ENCODE data around the gene B3GLCT. TPM values are rescaled to one million over a fixed set of nuclear protein-coding genes. Genes with fewer than 3 reads are reported as not detected.

The B3GLCT gene
- total RNA-seq, 1 donor from 2014 or later: 3.0 TPM

DNA sequence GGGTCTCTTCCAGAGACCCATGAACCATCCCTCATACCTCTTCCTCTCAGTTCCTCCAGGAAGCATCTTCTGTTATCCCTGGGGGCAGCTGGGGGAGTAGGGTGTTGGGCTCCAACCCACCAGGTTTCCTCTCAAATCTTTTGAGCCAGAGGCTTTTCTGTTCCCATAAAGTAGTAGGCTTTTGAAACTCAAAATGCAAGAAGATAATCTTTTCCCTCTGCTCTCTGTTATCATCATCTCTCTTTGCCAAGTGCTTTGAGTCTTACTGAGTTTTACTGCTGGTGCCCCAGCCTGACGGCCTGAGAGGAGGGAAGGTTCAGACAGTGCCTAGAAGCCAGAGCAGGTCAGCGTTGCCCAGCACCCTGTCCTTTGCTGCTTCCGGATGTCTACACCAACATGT is 157.2 kb downstream of the B3GLCT start:
- H3K27me3 Mint-ChIP-seq: peaks cover 4% of the 10 kb centered on the region
- peaks cover 24% of the 10 kb centered on the region for H3K9me3 Mint-ChIP-seq
- intact Hi-C loops (cut with micrococcal nuclease): no loop called here
- H3K27ac Mint-ChIP-seq: no peak overlapping the region
- peaks cover 4% of the 10 kb centered on the region for H3K36me3 Mint-ChIP-seq (ENCODE audit: low read depth)
- CTCF ChIA-PET: no interaction called here
- POLR2A ChIA-PET: no interaction called here
- H3K4me3 Mint-ChIP-seq: no peak overlapping the region
- no peaks in the 10 kb centered on the region for H3K4me1 Mint-ChIP-seq
- ATAC-seq (ENCODE audit: low read depth) (no peak), DNase-seq (no peak)
- TF ChIP-seq, protein P1, sequence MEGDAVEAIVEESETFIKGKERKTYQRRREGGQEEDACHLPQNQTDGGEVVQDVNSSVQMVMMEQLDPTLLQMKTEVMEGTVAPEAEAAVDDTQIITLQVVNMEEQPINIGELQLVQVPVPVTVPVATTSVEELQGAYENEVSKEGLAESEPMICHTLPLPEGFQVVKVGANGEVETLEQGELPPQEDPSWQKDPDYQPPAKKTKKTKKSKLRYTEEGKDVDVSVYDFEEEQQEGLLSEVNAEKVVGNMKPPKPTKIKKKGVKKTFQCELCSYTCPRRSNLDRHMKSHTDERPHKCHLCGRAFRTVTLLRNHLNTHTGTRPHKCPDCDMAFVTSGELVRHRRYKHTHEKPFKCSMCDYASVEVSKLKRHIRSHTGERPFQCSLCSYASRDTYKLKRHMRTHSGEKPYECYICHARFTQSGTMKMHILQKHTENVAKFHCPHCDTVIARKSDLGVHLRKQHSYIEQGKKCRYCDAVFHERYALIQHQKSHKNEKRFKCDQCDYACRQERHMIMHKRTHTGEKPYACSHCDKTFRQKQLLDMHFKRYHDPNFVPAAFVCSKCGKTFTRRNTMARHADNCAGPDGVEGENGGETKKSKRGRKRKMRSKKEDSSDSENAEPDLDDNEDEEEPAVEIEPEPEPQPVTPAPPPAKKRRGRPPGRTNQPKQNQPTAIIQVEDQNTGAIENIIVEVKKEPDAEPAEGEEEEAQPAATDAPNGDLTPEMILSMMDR (IDR thresholded peaks at IDR 0.05): no peak

DNA sequence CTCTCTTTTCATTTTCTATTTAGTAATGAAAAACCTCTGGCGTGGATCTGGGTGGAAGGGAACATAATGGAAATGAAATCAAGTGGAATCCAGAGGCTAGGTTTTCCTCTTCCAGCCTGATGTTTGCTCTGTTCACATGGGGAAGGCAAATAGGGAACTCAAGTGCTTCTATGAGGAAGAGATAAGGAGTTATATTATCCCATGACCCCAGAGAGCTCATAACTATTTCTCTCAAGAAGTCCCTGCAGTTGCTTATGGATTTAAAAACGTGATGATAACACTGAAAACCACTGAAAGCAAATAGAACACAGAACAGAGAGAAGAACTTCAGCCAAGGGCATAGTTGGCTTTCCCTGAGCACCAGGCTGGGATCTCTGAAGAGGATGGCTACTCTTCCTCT is 157.8 kb downstream of the B3GLCT start:
- peaks cover 24% of the 10 kb centered on the region for H3K9me3 Mint-ChIP-seq
- TF ChIP-seq, protein P1 (IDR thresholded peaks at IDR 0.05): no peak
- no peaks in the 10 kb centered on the region for H3K4me1 Mint-ChIP-seq
- H3K27me3 Mint-ChIP-seq: peaks cover 4% of the 10 kb centered on the region
- CTCF ChIA-PET: no interaction called here
- H3K27ac Mint-ChIP-seq: no peak overlapping the region
- DNase-seq (no peak), ATAC-seq (ENCODE audit: low read depth) (no peak)
- no peak overlapping the region for H3K4me3 Mint-ChIP-seq
- intact Hi-C loops (cut with micrococcal nuclease): no loop called here
- H3K36me3 Mint-ChIP-seq (ENCODE audit: low read depth): peaks cover 4% of the 10 kb centered on the region
- POLR2A ChIA-PET: no interaction called here

DNA sequence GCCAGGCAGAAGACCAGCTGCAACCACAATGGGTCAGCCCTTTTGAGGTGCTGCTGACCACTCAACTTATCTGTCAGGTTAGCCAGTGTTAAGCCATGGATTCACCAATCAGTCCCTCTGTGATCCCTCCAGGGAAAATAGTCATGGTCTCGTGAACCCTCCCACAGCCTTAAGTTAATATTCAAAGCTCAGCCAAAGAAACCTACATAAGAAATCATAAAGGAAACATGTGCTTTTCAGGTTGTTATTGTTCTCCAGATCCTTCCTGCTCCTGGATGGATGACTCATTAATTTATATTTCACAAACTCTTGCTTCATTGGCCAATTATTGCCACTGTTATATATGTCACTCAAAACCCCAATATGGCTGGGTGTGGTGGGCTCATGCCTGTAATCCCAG is 161.9 kb downstream of the B3GLCT start:
- ChIA-PET POLR2A (no interaction called here), CTCF (no interaction called here)
- H3K27ac Mint-ChIP-seq: no peak overlapping the region
- no peak overlapping the region for H3K4me3 Mint-ChIP-seq
- no peaks in the 10 kb centered on the region for H3K4me1 Mint-ChIP-seq
- intact Hi-C loops (cut with micrococcal nuclease): no loop called here
- peaks cover 13% of the 10 kb centered on the region for H3K9me3 Mint-ChIP-seq
- H3K36me3 Mint-ChIP-seq (ENCODE audit: low read depth): no peaks in the 10 kb centered on the region
- TF ChIP-seq, protein P1 (IDR thresholded peaks at IDR 0.05): no peak
- ATAC-seq (ENCODE audit: low read depth) (no peak), DNase-seq (no peak)
- no peaks in the 10 kb centered on the region for H3K27me3 Mint-ChIP-seq

DNA sequence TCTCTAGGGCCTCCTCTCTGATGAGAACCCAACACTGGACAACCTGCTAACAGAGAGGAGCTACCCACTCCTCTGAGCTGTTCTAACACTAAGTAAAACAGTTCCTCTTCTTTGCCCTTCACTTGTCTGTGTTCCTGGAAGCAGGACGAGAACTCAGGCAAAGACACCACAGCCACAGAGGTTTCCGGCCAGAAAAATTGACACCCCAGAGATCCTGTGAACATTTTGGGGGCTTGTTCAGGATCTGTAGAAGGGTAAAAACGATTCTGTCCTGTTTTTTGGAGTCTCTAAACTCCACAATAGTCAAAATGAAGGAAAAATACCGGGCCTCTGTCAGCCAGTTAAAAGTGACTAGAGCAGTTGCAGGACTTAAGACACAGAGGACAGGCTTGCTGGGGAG is 165.9 kb downstream of the B3GLCT start:
- TF ChIP-seq, protein P1 (IDR thresholded peaks at IDR 0.05): no peak
- Mint-ChIP-seq H3K4me1 (no peaks in the 10 kb centered on the region), H3K9me3 (peaks cover 15% of the 10 kb centered on the region), H3K36me3 (ENCODE audit: low read depth) (no peaks in the 10 kb centered on the region), H3K27me3 (no peaks in the 10 kb centered on the region), H3K4me3 (no peak overlapping the region), H3K27ac (no peak overlapping the region)
- DNase-seq (no peak), ATAC-seq (ENCODE audit: low read depth) (no peak)
- POLR2A ChIA-PET: no interaction called here
- CTCF ChIA-PET: no interaction called here
- intact Hi-C loops (cut with micrococcal nuclease): no loop called here

DNA sequence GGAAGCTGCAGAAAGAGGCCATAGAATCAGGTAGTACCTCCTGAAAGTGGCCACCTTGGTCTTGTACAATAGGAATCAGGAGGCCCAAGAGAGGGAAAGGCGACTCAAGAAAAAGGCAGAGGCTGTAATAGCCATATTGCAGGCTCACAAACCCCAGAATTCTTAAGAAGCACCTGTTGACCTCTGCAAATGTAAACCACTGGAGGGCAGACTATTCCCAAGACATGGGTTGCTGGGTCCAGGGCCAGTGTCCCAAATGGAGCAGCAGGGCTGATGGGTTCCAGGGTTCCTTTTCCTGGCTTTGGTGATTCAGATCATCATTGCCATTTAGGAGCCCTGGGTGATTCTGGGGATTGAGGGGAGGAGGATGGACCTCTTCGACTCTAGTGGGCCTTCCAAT is 167.6 kb downstream of the B3GLCT start:
- CTCF ChIA-PET: no interaction called here
- POLR2A ChIA-PET: no interaction called here
- no peak for DNase-seq
- Mint-ChIP-seq H3K27ac (no peak overlapping the region), H3K27me3 (no peaks in the 10 kb centered on the region), H3K4me1 (no peaks in the 10 kb centered on the region), H3K4me3 (no peak overlapping the region), H3K9me3 (peaks cover 15% of the 10 kb centered on the region), H3K36me3 (ENCODE audit: low read depth) (no peaks in the 10 kb centered on the region)
- no peak for ATAC-seq (ENCODE audit: low read depth)
- intact Hi-C loops (cut with micrococcal nuclease): no loop called here
- TF ChIP-seq, protein P1 (IDR thresholded peaks at IDR 0.05): no peak

Data from activated B cell treated with CpG ODN at 0.5 μM for 24 hours (primary cell).